Measurements from ENCODE around the gene DSCAM. TPM values are rescaled to one million over a fixed set of nuclear protein-coding genes. Genes with fewer than 3 reads are reported as not detected.

Gene DSCAM
- polyA plus RNA-seq, 1 experiment, result not detected

GRCh38 chr21:40294345-40294744, 552.6 kb downstream of the DSCAM start:
- no peak overlapping the region for H3K27ac ChIP-seq (ENCODE audit: low read depth, low read length)
- no peak for TF ChIP-seq CTCF (IDR thresholded peaks at IDR 0.05; ENCODE audit: low read depth, low read length)
- DNase-seq (ENCODE audit: low read depth, low spot score), result no peak
- no peaks in the 10 kb centered on the region for H3K27me3 ChIP-seq (ENCODE audit: control insufficient read depth, insufficient read depth, low read length)
- no peak overlapping the region for H3K4me3 ChIP-seq (ENCODE audit: low read depth, low read length)
- CTCF ChIA-PET, result no interaction called here
- POLR2A ChIA-PET, result no interaction called here
- peaks cover 22% of the 10 kb centered on the region; the same call in 1 of the 2 replicates for H3K9me3 ChIP-seq (ENCODE audit: control insufficient read depth, insufficient read depth, low read length)

- POLR2A ChIA-PET, result no interaction called here
- CTCF ChIA-PET, result no interaction called here
- no peak for TF ChIP-seq CTCF (IDR thresholded peaks at IDR 0.05; ENCODE audit: low read depth, low read length)
- no peaks in the 10 kb centered on the region for H3K27me3 ChIP-seq (ENCODE audit: control insufficient read depth, insufficient read depth, low read length)
- no peak for DNase-seq (ENCODE audit: low read depth, low spot score)
- H3K4me3 ChIP-seq (ENCODE audit: low read depth, low read length), result no peak overlapping the region
- peaks cover 31% of the 10 kb centered on the region; the same call in 1 of the 2 replicates for H3K9me3 ChIP-seq (ENCODE audit: control insufficient read depth, insufficient read depth, low read length)
- no peak overlapping the region for H3K27ac ChIP-seq (ENCODE audit: low read depth, low read length)
Measured at GRCh38 chr21:40291560-40291959, 555.4 kb downstream of the DSCAM start.

- CTCF ChIA-PET, result no interaction called here
- TF ChIP-seq CTCF (IDR thresholded peaks at IDR 0.05; ENCODE audit: low read depth, low read length), result no peak
- POLR2A ChIA-PET, result no interaction called here
Measured at GRCh38 chr21:40284409-40284808, 562.5 kb downstream of the DSCAM start.

DNA sequence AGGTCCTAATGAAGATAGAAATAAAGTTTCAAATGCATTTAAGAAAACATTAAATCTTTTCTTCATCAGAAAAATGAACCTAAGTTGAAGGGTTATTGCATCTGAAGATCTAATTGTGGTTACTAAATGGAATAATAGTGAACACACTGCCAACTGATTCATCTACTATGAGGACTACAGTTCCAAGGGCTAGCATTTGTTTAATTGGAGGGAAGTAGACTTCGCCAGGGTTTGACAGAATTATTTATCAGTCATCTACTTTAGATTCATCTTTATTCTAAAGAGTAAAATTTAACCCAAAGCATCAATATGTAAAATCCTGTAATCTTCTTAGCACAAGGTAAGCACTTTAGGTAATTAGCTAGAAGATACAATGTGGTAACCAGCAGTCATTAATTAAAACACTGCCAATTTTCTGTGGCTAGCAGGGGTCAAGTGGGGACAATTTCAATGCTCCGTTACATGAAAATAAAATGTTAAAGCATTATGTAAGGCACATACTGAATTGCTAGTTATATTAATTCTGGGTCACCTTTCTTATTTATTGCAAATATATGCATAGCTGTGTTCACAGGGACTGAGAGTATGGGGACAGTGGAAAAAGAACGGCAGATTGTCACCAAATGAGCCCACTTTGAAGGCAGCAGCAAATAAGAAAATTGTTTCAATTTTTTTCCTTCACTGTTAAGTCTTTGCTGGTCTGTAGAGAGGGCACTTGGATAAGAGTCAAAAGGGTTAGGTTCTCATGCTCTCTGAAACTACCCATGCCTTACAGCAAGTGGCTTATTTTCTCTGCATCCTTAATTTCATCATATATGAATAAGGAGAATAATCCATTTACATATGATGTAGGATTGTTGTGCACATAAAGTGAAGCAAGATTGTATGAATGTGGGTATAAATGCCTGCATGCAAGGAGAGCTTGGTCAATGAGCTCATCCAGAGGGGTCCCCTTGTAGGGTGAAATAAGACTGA, 563.8 kb downstream of the DSCAM start:
- POLR2A ChIA-PET, result no interaction called here
- no peak for TF ChIP-seq CTCF (IDR thresholded peaks at IDR 0.05; ENCODE audit: low read depth, low read length)
- Histone ChIP-seq H3K9me3 (ENCODE audit: control insufficient read depth, insufficient read depth, low read length) (peaks cover 39% of the 10 kb centered on the region), H3K27ac (ENCODE audit: low read depth, low read length) (no peak overlapping the region), H3K27me3 (ENCODE audit: control insufficient read depth, insufficient read depth, low read length) (no peaks in the 10 kb centered on the region), H3K4me3 (ENCODE audit: low read depth, low read length) (no peak overlapping the region)
- no peak for DNase-seq (ENCODE audit: low read depth, low spot score)
- CTCF ChIA-PET, result no interaction called here

More at GRCh38 chr21:40284409-40284808, 562.5 kb downstream of the DSCAM start:
- H3K27me3 ChIP-seq (ENCODE audit: control insufficient read depth, insufficient read depth, low read length), result no peaks in the 10 kb centered on the region
- H3K4me3 ChIP-seq (ENCODE audit: low read depth, low read length), result no peak overlapping the region
- H3K27ac ChIP-seq (ENCODE audit: low read depth, low read length), result no peak overlapping the region
- no peak for DNase-seq (ENCODE audit: low read depth, low spot score)
- peaks cover 35% of the 10 kb centered on the region for H3K9me3 ChIP-seq (ENCODE audit: control insufficient read depth, insufficient read depth, low read length)

GRCh38 chr21:40278345-40278744, 568.6 kb downstream of the DSCAM start:
- peaks cover 24% of the 10 kb centered on the region for H3K9me3 ChIP-seq (ENCODE audit: control insufficient read depth, insufficient read depth, low read length)
- DNase-seq (ENCODE audit: low read depth, low spot score), result no peak
- no peak overlapping the region for H3K27ac ChIP-seq (ENCODE audit: low read depth, low read length)
- H3K27me3 ChIP-seq (ENCODE audit: control insufficient read depth, insufficient read depth, low read length), result no peaks in the 10 kb centered on the region
- TF ChIP-seq CTCF (IDR thresholded peaks at IDR 0.05; ENCODE audit: low read depth, low read length), result no peak
- ChIA-PET CTCF (no interaction called here), POLR2A (no interaction called here)
- H3K4me3 ChIP-seq (ENCODE audit: low read depth, low read length), result no peak overlapping the region
